ENCODE measurements around the gene NOL6.
"Not testable (repeated sequence)": the region's sequence is repeated elsewhere in the genome, so short reads cannot be mapped to it uniquely, and the experiment has no call there.

The NOL6 gene

GRCh38 chr9:33473643-33474352, at the start of gene NOL6:
Gene NOL6, minus strand, starts transcription at chr9:33473924. Its CDS starts 82 bp downstream, at chr9:33473842.
- peak; percentile 95 for DNase-seq

- DNase-seq, result not testable (repeated sequence)
These were observed 48.1 kb upstream of the NOL6 start for GRCh38 chr9:33521861-33522260.

- not testable (repeated sequence) for DNase-seq
These were observed 44.3 kb upstream of the NOL6 start for GRCh38 chr9:33517934-33518577.

- DNase-seq, result no peak
These were observed 43.6 kb upstream of the NOL6 start for GRCh38 chr9:33517373-33517772.

- DNase-seq, result not testable (repeated sequence)
These were observed 42.7 kb upstream of the NOL6 start for GRCh38 chr9:33516397-33516796.

GRCh38 chr9:33515342-33515995, 41.7 kb upstream of the NOL6 start:
- not testable (repeated sequence) for DNase-seq

- DNase-seq, result not testable (repeated sequence)
These were observed 38.8 kb upstream of the NOL6 start for GRCh38 chr9:33512535-33512934.

- not testable (repeated sequence) for DNase-seq
These were observed 37.4 kb upstream of the NOL6 start for GRCh38 chr9:33511184-33511517.

GRCh38 chr9:33510262-33511183, 36.8 kb upstream of the NOL6 start:
- no peak for DNase-seq

- no peak for DNase-seq
These were observed 33.1 kb upstream of the NOL6 start for GRCh38 chr9:33506626-33507370.

GRCh38 chr9:33498387-33498786, 24.7 kb upstream of the NOL6 start:
- DNase-seq, result no peak

- DNase-seq, result not testable (repeated sequence)
These were observed 20.1 kb upstream of the NOL6 start for GRCh38 chr9:33493819-33494218.

GRCh38 chr9:33489066-33489465, 15.3 kb upstream of the NOL6 start:
- no peak for DNase-seq

- DNase-seq, result not testable (repeated sequence)
These were observed 11.6 kb upstream of the NOL6 start for GRCh38 chr9:33485312-33485711.

- no peak for DNase-seq
These were observed 7.3 kb upstream of the NOL6 start for GRCh38 chr9:33480976-33481375.

GRCh38 chr9:33480106-33480505, 6.4 kb upstream of the NOL6 start:
- no peak for DNase-seq

GRCh38 chr9:33476503-33476902, 2.8 kb upstream of the NOL6 start:
- no peak for DNase-seq

- DNase-seq, result no peak
These were observed 1.6 kb upstream of the NOL6 start for GRCh38 chr9:33475357-33475756.

- DNase-seq, result no peak
These were observed 676 bp downstream of the NOL6 start for GRCh38 chr9:33472881-33473615.

GRCh38 chr9:33472171-33472880, 1.4 kb downstream of the NOL6 start:
- no peak for DNase-seq

GRCh38 chr9:33471361-33471760, 2.4 kb downstream of the NOL6 start:
- DNase-seq, result no peak

Measured in GF-D8 (cell line).